K562 (cell line): Measurements from ENCODE around the gene TRAPPC4. TPM values are rescaled to one million over a fixed set of nuclear protein-coding genes. Genes with fewer than 3 reads are reported as not detected.

Experiments
- BRF2 ChIP-seq: IDR thresholded peaks from 3 replicates; pipeline ENCODE4 v1.6.1; 2011; ENCODE audit warnings: borderline replicate concordance, mild to moderate bottlenecking; ENCODE audit not compliant: insufficient read length, insufficient read depth
- C11orf30 ChIP-seq: fragments of 450-650 bp; IDR thresholded peaks from 2 replicates; pipeline ENCODE4 v1.6.1; 2016; ENCODE audit warnings: low read depth, mild to moderate bottlenecking
- CREB1 ChIP-seq, 2 experiments: sonication (generic) in 1 of 2; formaldehyde crosslinking in 1 of 2; IDR thresholded peaks; 2 replicates each; pipeline versions ENCODE4 v1.6.1 to v1.8.0; 2012 to 2022; ENCODE audit warnings: inconsistent platforms in 1 of 2, mild to moderate bottlenecking in 1 of 2, missing genetic modification reagents in 1 of 2, moderate library complexity in 1 of 2
- CSDE1 ChIP-seq, 2 experiments: fragments of 450-650 bp; IDR thresholded peaks; 2 replicates each; pipeline ENCODE4 v1.6.1; 2016; ENCODE audit warnings: mild to moderate bottlenecking in 1 of 2
- E2F5 ChIP-seq: sonication (generic); formaldehyde crosslinking; IDR thresholded peaks from 2 replicates; pipeline ENCODE4 v1.8.0; 2022; ENCODE audit warnings: mild to moderate bottlenecking, missing genetic modification reagents
- E2F8 ChIP-seq: fragments of 450-650 bp; IDR thresholded peaks from 2 replicates; pipeline ENCODE4 v1.7.1; 2018; ENCODE audit warnings: mild to moderate bottlenecking, low read depth; ENCODE audit not compliant: partially characterized antibody
- EP400 ChIP-seq: fragments of 450-650 bp; IDR thresholded peaks from 2 replicates; pipeline ENCODE4 v1.6.1; 2017; ENCODE audit warnings: antibody characterized with exemption, mild to moderate bottlenecking, moderate library complexity
- ETS1 ChIP-seq: conservative IDR thresholded peaks from 2 replicates; pipeline ENCODE4 v1.6.1; 2011; ENCODE audit warnings: low read depth, mild to moderate bottlenecking, low read length; ENCODE audit not compliant: control insufficient read depth
- FOS ChIP-seq: IDR thresholded peaks from 3 replicates; pipeline ENCODE4 v1.6.1; 2011; ENCODE audit not compliant: insufficient read length; ENCODE audit errors: extremely low read depth
- FOXA1 ChIP-seq: fragments of 450-650 bp; IDR thresholded peaks from 2 replicates; pipeline ENCODE4 v1.6.1; 2016; ENCODE audit warnings: mild to moderate bottlenecking, borderline replicate concordance
- LARP7 ChIP-seq: fragments of 450-650 bp; IDR thresholded peaks from 2 replicates; pipeline ENCODE4 v1.6.1; 2016
- LCOR ChIP-seq: sonication (generic); formaldehyde crosslinking; IDR thresholded peaks from 2 replicates; pipeline ENCODE4 v1.8.0; 2022; ENCODE audit warnings: mild to moderate bottlenecking, missing genetic modification reagents
- MAFK ChIP-seq: IDR thresholded peaks from 2 replicates; pipeline ENCODE4 v1.6.1; 2011; ENCODE audit warnings: low read length, improper control_type of control experiment
- MBD2 ChIP-seq: sonication (generic); IDR thresholded peaks from 2 replicates; pipeline ENCODE4 v1.6.1; 2016; ENCODE audit warnings: low read depth, borderline replicate concordance
- NFYB ChIP-seq: IDR thresholded peaks from 2 replicates; pipeline ENCODE4 v1.6.1; 2011; ENCODE audit warnings: mild to moderate bottlenecking, moderate library complexity; ENCODE audit not compliant: insufficient read length; ENCODE audit errors: extremely low read depth
- NKRF ChIP-seq: fragments of 450-650 bp; IDR thresholded peaks from 2 replicates; pipeline ENCODE4 v1.6.1; 2016; ENCODE audit warnings: borderline replicate concordance
- TAF9B ChIP-seq: fragments of 450-650 bp; IDR thresholded peaks from 2 replicates; pipeline ENCODE4 v1.6.1; 2018; ENCODE audit warnings: mild to moderate bottlenecking; ENCODE audit not compliant: partially characterized antibody
- ZBTB17 ChIP-seq: fragments of 450-650 bp; formaldehyde crosslinking; IDR thresholded peaks from 2 replicates; pipeline ENCODE4 v1.4.0; 2020; ENCODE audit warnings: mild to moderate bottlenecking
- ZNF184 ChIP-seq: sonication (generic); formaldehyde crosslinking; IDR thresholded peaks from 2 replicates; pipeline ENCODE4 v1.5.0; 2020; ENCODE audit warnings: missing genetic modification reagents
- ZNF431 ChIP-seq: sonication (generic); formaldehyde crosslinking; IDR thresholded peaks from 2 replicates; pipeline ENCODE4 v1.8.0; 2022; ENCODE audit warnings: mild to moderate bottlenecking, missing genetic modification reagents
- polyA plus RNA-seq, 8 experiments: library from polyadenylated mRNA; depleted of rRNA in 4 of 8; stranded (reverse) in 5 of 8; unstranded in 3 of 8; fragments of >200 nt; fragmentation: Nextera tagmentation in 2 of 8; fragmentation: Illumina TruSeq in 1 of 8; extraction: Ambion mirVana in 2 of 8; extraction: Trizol in 1 of 8; gene quantifications; 2 replicates each; pipeline versions ENCODE4 v1.2.1 to v1.2.3, GENCODE V29; 2011 to 2014; ENCODE audit warnings: inconsistent platforms in 1 of 8, missing spikeins in 1 of 8
- total RNA-seq, 7 experiments: library from RNA; depleted of rRNA in 6 of 7; stranded (reverse); fragments of >200 nt in 6 of 7; fragmentation: Illumina TruSeq in 2 of 7; extraction: Trizol in 2 of 7; gene quantifications; 2 replicates each; pipeline versions ENCODE4 v1.2.1 to v1.2.3, GENCODE V29; 2011 to 2021; ENCODE audit warnings: low replicate concordance in 1 of 7

TRAPPC4 gene
- total and polyA plus RNA-seq, 9 of the 15 experiments (the other 6 are each of a cell fraction or from before 2014, with no cell fraction given), result 121 to 524 (median 142) TPM

GRCh38 chr11:119067371-119068222 lies 49.0 kb downstream of the TRAPPC4 start, which contains the start of gene VPS11 (continued):
- peak; percentile 73 for TF ChIP-seq NFYB
- TF ChIP-seq E2F8, result peak; percentile 17
- peak; percentile 29; the same call in 1 of the 2 replicates for TF ChIP-seq LCOR
- 0 out of 2 replicates have a peak, but pooled peaks have one; percentile 16 for TF ChIP-seq MAFK
- peak; percentile 87 for TF ChIP-seq FOS
- no peak for TF ChIP-seq LARP7
- TF ChIP-seq FOXA1, result no peak
- TF ChIP-seq CREB1 (IDR thresholded peaks at IDR 0.05), result peak; percentile 10; the same call in 1 of the 2 replicates
- no peak; the same call in 1 of the 2 replicates for TF ChIP-seq CREB1 (CRISPR knock-in tag; IDR thresholded peaks at IDR 0.05)
- TF ChIP-seq CSDE1 (IDR thresholded peaks at IDR 0.05), result no peak
- peak; percentile 99 for TF ChIP-seq C11orf30
- no peak for TF ChIP-seq E2F5 (CRISPR knock-in tag)
- TF ChIP-seq ZNF184 (CRISPR knock-in tag), result no peak
- no peak; the same call in 1 of the 2 replicates for TF ChIP-seq MBD2
- no peak for TF ChIP-seq BRF2
- TF ChIP-seq ETS1, result peak; percentile 66
- TF ChIP-seq TAF9B, result peak; percentile 82
- 0 out of 2 replicates have a peak, but pooled peaks have one; percentile 27 for TF ChIP-seq ZNF431 (CRISPR knock-in tag)
- peak; percentile 83 for TF ChIP-seq EP400
- TF ChIP-seq ZBTB17 (CRISPR knock-in tag), result no peak
- peak; percentile 95 for TF ChIP-seq NKRF
